Measurements from ENCODE around the gene CCNJ.

GRCh38 chr10:96046546-96046945 lies 3.2 kb downstream of the CCNJ start:
- TF ChIP-seq CTCF (IDR thresholded peaks at IDR 0.05) (no peak), POLR2A (IDR thresholded peaks at IDR 0.05) (no peak)

Data from adrenal gland (tissue), 5 donors.